Fibroblast of skin of left biceps (primary cell): ENCODE results near the gene RFC2.

Experiments
- DNase-seq, 2 experiments: peaks; one replicate each; pipeline ENCODE4 v3.0.0-alpha.2; 2013; ENCODE audit warnings: low read depth in 2 of 2

RFC2 gene

GRCh38 chr7:74190259-74190658, 63.9 kb downstream of the RFC2 start:
- no peak for DNase-seq

GRCh38 chr7:74187915-74188675, 66.1 kb downstream of the RFC2 start:
- peak in 1 of 2 experiments; percentile 26 for DNase-seq

- DNase-seq, result no peak
Measured at GRCh38 chr7:74185636-74186035, 68.6 kb downstream of the RFC2 start.

GRCh38 chr7:74185016-74185415, 69.2 kb downstream of the RFC2 start:
- no peak for DNase-seq

GRCh38 chr7:74183653-74184450, 70.3 kb downstream of the RFC2 start:
- no peak for DNase-seq

- DNase-seq, result no peak
Measured at GRCh38 chr7:74183142-74183541, 71.1 kb downstream of the RFC2 start.

- DNase-seq, result no peak
Measured at GRCh38 chr7:74182453-74183090, 71.6 kb downstream of the RFC2 start.

GRCh38 chr7:74181821-74182220, 72.4 kb downstream of the RFC2 start:
- no peak for DNase-seq
